ENCODE results near the gene TNFRSF4.
A peak's percentile ranks its signal among the peaks of the same experiment; 100 is the strongest.

TNFRSF4 gene

DNA sequence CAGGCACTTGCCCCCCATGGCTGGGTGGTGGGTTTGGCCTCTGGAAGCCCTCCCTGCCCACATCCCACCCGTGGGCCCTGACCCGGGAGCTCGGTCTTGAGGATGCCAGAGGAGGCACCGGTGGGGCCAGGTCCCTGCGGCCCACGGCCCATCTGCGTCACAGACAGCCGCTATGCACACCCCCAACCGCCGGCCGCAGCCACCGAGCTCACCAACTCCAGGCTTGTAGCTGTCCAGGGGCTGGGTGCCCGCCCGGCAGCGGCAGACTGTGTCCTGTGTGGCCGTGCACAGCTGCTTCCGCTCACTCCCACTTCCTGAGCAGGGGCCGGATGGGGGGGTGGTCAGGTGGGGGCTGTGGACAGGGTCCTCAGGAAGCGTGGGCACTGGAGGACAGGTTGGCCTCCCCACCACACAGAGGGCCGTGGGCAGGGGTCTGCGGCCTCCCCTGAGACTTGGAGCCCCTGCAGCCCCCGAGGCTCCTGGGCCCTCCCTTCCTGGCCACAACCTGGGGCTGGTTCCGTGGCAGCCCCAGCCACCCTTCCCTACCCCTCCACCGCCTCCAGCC, 1.1 kb downstream of the TNFRSF4 start:
- H3K9me3 ChIP-seq (ENCODE audit: control insufficient read depth, insufficient read depth, low read length): no peaks in the 10 kb centered on the region
- no peak overlapping the region for H3K4me3 ChIP-seq (ENCODE audit: low read depth, low read length)
- H3K9ac ChIP-seq (ENCODE audit: low read depth, low read length): no peak overlapping the region
- peaks cover 13% of the 10 kb centered on the region for H3K36me3 ChIP-seq (ENCODE audit: control insufficient read depth, insufficient read depth, low read length)
- H3K27me3 ChIP-seq (ENCODE audit: control insufficient read depth, insufficient read depth, low read length): no peaks in the 10 kb centered on the region
- H3K27ac ChIP-seq (ENCODE audit: low read depth, low read length): no peak overlapping the region
- H3K4me1 ChIP-seq (ENCODE audit: control insufficient read depth, insufficient read depth, low read length): no peaks in the 10 kb centered on the region

DNA sequence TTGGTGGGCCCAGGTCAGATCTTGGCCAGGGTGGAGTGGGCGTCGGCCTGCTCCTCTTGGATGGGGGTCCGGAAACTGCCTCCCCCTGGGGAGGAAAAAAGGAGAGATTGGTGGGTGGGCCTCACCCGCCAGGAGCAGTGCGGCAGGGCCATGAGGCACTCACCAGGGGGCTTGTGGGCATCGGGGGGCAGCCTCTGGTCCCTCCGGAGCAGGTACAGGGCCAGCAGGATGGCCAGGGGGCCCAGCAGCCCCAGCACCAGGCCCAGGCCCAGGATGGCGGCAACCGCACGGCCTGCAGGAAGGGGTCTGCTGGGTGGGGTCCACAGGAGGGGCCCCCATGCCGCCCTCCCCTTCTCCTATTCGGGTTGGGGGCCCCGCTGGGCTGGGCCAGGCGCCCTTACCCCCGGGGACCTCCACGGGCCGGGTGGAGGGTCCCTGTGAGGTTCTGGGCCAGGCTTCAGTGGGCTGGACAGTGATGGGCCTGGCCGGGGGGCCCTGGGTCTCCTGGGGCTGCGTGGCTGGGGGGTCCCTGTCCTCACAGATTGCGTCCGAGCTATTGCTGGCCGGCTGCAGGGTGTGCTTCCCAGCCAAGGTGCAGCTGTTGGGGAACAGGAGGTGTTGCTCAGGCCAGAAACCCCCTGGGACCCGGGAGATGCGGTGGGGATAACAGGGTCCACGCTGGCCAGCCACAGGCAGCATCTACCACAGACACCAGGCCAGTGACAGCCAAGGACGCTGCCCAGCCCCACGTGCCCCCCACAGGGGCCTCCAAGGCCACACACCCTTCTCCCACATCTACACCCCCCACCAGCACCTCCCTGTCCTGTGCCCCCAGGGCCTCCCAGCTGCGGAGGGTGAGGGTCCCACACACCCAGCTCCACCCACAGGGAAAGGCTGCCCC, 2.2 kb downstream of the TNFRSF4 start:
- no peak overlapping the region for H3K27ac ChIP-seq (ENCODE audit: low read depth, low read length)
- H3K36me3 ChIP-seq (ENCODE audit: control insufficient read depth, insufficient read depth, low read length): 0 out of 2 replicates have a peak, but pooled peaks cover 3% of the 10 kb centered on the region

DNA sequence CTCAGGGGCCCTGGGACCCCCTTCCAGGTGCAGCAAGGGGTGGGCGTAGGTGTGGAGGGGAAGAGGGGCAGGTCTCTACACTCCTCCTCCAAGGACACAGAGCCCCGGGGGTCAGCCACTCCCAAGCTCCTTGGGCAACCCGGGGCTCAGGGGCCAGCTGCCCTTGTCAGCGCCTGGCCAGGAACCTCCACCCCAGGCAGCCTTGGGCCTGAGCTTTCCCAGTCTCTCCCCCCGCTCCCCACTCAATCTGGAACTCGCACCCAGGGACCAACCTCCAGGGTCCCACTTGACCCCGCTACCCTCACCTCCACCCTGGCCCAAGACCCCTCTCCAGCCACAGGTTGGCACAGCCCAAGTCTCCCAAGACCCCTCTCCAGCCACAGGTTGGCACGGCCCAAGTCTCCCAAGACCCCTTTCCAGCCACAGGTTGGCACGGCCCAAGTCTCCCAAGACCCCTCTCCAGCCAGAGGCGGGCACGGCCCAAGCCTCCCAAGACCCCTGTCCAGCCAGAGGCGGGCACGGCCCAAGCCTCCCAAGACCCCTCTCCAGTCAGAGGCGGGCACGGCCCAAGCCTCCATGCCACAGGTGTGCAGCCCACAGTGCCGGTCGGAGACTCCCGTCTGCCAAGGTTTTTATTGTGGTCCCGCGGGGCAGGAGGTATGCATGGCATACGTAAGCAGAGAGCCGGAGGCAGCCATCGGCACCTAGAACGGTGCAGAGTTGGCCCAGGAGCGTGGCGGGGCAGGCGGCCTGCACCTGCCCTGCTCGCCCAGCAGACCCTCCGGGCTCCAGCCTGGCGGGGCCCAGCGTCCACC, 3.0 kb downstream of the TNFRSF4 start:
- Histone ChIP-seq H3K4me3 (ENCODE audit: low read depth, low read length) (no peak overlapping the region), H3K9ac (ENCODE audit: low read depth, low read length) (no peak overlapping the region), H3K27ac (ENCODE audit: low read depth, low read length) (no peak overlapping the region), H3K9me3 (ENCODE audit: control insufficient read depth, insufficient read depth, low read length) (no peaks in the 10 kb centered on the region), H3K4me1 (ENCODE audit: control insufficient read depth, insufficient read depth, low read length) (peaks cover 2% of the 10 kb centered on the region; the same call in 1 of the 2 replicates), H3K36me3 (ENCODE audit: control insufficient read depth, insufficient read depth, low read length) (no peaks in the 10 kb centered on the region), H3K27me3 (ENCODE audit: control insufficient read depth, insufficient read depth, low read length) (peaks cover 14% of the 10 kb centered on the region)

More for the DNA sequence above, 2.2 kb downstream of the TNFRSF4 start:
- Histone ChIP-seq H3K4me1 (ENCODE audit: control insufficient read depth, insufficient read depth, low read length) (no peaks in the 10 kb centered on the region), H3K27me3 (ENCODE audit: control insufficient read depth, insufficient read depth, low read length) (peaks cover 5% of the 10 kb centered on the region), H3K9ac (ENCODE audit: low read depth, low read length) (no peak overlapping the region), H3K4me3 (ENCODE audit: low read depth, low read length) (no peak overlapping the region), H3K9me3 (ENCODE audit: control insufficient read depth, insufficient read depth, low read length) (no peaks in the 10 kb centered on the region)

DNA sequence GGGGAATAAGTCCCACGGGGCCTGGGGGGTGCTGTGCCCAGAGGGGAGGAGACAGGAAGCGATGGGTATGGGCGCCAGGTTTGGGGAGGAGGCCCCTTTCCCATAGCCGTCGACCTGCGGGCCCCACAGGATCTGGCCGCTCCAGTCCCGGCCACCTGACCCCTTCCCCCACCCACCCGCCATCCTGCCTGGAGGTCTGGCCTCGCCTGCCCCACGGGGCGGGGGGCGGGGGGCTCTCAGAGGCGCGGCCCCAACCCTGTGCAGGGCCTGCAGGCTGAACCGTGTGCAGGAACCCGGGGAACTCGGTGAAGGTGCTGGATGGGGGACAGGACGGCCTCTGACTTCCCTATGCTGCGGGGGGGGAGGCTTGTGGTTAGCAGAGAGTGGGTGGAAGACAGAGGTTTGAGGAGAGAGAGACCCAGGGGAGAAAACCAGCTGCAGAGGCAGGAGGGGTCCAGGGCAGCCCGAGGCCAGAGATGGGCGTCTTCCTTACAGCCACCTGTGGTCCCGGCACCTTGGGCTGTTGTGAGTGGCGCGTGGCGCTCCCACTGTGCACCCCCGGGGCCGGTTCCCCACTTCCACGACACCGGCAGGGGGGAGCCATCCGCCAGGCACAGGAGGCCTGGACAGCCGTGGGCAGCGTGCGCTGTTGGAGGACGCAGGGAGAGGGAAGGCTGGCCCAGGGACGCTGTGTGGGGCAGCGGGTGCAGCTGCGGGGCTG, 5.1 kb downstream of the TNFRSF4 start:
- no peak overlapping the region for H3K27ac ChIP-seq (ENCODE audit: low read depth, low read length)
- no peak overlapping the region for H3K4me3 ChIP-seq (ENCODE audit: low read depth, low read length)
- H3K9ac ChIP-seq (ENCODE audit: low read depth, low read length): no peak overlapping the region

DNA sequence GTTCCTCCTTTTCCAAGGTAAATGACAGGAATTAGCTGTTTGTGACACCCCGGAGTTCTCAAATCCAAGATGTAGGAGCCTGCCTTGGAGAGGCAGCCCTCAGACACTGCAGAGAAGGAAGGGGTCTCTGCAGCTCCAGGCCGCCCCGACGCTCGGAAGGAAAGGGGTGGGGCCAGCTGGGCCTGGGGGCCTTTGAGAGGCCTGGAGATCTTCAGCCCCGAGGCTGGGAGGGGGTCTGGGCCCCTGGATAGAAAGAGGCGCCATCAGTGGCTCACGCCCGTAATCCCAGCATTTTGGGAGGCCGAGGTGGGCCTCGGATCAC, 6.4 kb downstream of the TNFRSF4 start:
- Histone ChIP-seq H3K27ac (ENCODE audit: low read depth, low read length) (no peak overlapping the region), H3K4me3 (ENCODE audit: low read depth, low read length) (no peak overlapping the region), H3K9ac (ENCODE audit: low read depth, low read length) (no peak overlapping the region)

More for the DNA sequence above, 5.1 kb downstream of the TNFRSF4 start:
- H3K4me1 ChIP-seq (ENCODE audit: control insufficient read depth, insufficient read depth, low read length): peaks cover 4% of the 10 kb centered on the region; the same call in 1 of the 2 replicates
- peaks cover 21% of the 10 kb centered on the region for H3K27me3 ChIP-seq (ENCODE audit: control insufficient read depth, insufficient read depth, low read length)
- no peaks in the 10 kb centered on the region for H3K36me3 ChIP-seq (ENCODE audit: control insufficient read depth, insufficient read depth, low read length)
- no peaks in the 10 kb centered on the region for H3K9me3 ChIP-seq (ENCODE audit: control insufficient read depth, insufficient read depth, low read length)

DNA sequence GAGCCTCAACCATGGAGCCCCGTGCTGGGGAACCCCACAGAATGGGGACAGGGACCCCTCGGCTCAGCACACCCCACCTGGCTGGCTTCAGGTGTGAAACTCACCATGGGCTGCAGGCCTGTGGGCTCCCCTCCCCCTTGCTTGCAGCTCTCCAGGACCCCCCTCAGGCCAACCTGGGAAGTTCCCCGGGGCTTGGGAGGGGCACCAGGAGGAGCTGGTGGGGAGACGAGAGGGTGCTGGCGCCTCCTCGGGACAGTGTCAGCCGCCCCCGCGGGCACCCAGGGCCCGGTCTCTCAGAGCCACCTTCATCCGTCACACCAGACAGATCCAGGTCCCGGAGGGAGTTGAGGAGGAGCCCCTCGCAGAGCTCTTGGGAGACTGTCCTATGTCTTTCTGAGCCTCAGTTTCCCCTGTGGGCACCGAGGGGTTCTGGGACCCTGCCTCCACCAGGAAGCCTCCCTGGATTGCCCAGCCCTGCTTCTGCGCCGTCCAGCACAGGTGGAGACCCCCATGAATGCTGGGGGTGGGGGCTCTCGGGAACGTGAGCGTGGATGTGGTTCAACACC, 6.9 kb downstream of the TNFRSF4 start:
- Histone ChIP-seq H3K9me3 (ENCODE audit: control insufficient read depth, insufficient read depth, low read length) (no peaks in the 10 kb centered on the region), H3K4me1 (ENCODE audit: control insufficient read depth, insufficient read depth, low read length) (peaks cover 4% of the 10 kb centered on the region; the same call in 1 of the 2 replicates), H3K36me3 (ENCODE audit: control insufficient read depth, insufficient read depth, low read length) (no peaks in the 10 kb centered on the region), H3K4me3 (ENCODE audit: low read depth, low read length) (no peak overlapping the region; the same call in 1 of the 2 replicates), H3K27ac (ENCODE audit: low read depth, low read length) (no peak overlapping the region), H3K9ac (ENCODE audit: low read depth, low read length) (no peak overlapping the region), H3K27me3 (ENCODE audit: control insufficient read depth, insufficient read depth, low read length) (peaks cover 21% of the 10 kb centered on the region)

More for the DNA sequence above, 6.4 kb downstream of the TNFRSF4 start:
- H3K4me1 ChIP-seq (ENCODE audit: control insufficient read depth, insufficient read depth, low read length): peaks cover 4% of the 10 kb centered on the region; the same call in 1 of the 2 replicates
- H3K27me3 ChIP-seq (ENCODE audit: control insufficient read depth, insufficient read depth, low read length): peaks cover 21% of the 10 kb centered on the region
- no peaks in the 10 kb centered on the region for H3K9me3 ChIP-seq (ENCODE audit: control insufficient read depth, insufficient read depth, low read length)
- H3K36me3 ChIP-seq (ENCODE audit: control insufficient read depth, insufficient read depth, low read length): no peaks in the 10 kb centered on the region

DNA sequence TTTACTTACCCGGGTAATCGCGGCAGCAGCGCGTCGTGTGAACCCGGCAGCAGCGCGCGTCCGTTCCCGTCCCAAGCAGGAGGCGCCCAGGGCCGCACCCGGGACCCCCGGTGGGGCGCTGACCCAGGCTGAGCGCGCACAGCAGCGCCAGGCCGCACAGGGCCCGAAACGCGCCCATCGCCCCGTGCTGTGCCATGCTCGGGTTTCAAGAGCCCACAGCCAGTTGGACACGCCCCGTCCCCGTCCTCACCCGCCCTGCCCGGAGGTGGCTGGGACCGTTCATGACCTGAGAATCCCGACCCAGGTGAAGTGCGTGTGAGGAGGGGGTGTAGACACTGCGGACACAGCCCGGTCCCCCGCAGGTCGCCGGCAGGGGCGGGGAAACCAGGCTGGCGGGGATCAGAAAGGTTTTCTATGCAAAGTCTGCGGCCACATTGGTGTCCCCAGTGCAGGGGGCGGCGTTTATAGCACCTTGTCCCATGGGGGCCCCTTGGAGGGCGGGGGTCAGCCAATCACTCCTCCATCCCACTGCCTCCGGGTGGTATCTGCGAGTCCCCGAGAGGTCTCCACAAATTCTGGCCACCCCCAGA, 7.5 kb downstream of the TNFRSF4 start, which contains the start of gene TNFRSF18:
Gene TNFRSF18 (minus strand): TSS at position 217 of the 590 bp plus-strand sequence. CDS start 21 bp downstream, at position 196.
- Histone ChIP-seq H3K4me1 (ENCODE audit: control insufficient read depth, insufficient read depth, low read length) (peaks cover 4% of the 10 kb centered on the region; the same call in 1 of the 2 replicates), H3K27me3 (ENCODE audit: control insufficient read depth, insufficient read depth, low read length) (peaks cover 21% of the 10 kb centered on the region), H3K27ac (ENCODE audit: low read depth, low read length) (no peak within 1 kb of the TSS), H3K36me3 (ENCODE audit: control insufficient read depth, insufficient read depth, low read length) (no peaks in the 10 kb centered on the region), H3K9ac (ENCODE audit: low read depth, low read length) (no peak within 1 kb of the TSS), H3K9me3 (ENCODE audit: control insufficient read depth, insufficient read depth, low read length) (no peaks in the 10 kb centered on the region), H3K4me3 (ENCODE audit: low read depth, low read length) (peak within 1 kb of the TSS; percentile 53)

DNA sequence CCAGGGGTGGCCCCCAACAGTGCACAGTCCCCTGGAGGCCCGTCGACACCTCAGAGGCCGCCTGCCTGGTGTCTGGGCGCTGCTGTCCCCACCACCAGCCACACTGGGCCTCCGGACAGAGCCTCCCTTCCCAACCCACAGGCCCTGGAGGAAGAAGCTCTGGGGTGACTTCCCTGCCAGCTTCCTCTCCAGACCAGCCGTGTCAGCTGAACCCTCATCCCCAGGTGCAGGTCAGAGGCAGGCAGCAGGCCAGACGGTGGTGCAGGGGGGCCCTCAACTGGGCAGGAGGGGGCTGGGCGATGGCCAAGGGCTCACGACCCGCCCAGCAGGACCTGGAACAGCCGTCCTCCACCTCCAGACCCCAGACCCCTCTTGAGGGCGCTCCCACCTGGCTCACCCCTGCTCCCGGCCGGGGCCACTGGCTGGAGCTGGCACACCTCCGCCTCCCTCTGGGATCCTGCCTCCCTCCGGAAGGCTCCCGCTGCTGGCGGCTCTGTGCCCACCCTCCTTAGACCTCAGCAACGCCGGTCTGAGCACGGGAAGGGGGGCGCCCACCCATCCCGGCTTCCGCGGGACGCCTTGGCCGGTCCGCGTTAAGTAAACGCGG, 8.1 kb downstream of the TNFRSF4 start:
- Histone ChIP-seq H3K4me1 (ENCODE audit: control insufficient read depth, insufficient read depth, low read length) (peaks cover 4% of the 10 kb centered on the region; the same call in 1 of the 2 replicates), H3K27me3 (ENCODE audit: control insufficient read depth, insufficient read depth, low read length) (peaks cover 21% of the 10 kb centered on the region), H3K4me3 (ENCODE audit: low read depth, low read length) (peak overlapping the region; percentile 53), H3K9ac (ENCODE audit: low read depth, low read length) (no peak overlapping the region), H3K9me3 (ENCODE audit: control insufficient read depth, insufficient read depth, low read length) (no peaks in the 10 kb centered on the region), H3K27ac (ENCODE audit: low read depth, low read length) (no peak overlapping the region), H3K36me3 (ENCODE audit: control insufficient read depth, insufficient read depth, low read length) (no peaks in the 10 kb centered on the region)

DNA sequence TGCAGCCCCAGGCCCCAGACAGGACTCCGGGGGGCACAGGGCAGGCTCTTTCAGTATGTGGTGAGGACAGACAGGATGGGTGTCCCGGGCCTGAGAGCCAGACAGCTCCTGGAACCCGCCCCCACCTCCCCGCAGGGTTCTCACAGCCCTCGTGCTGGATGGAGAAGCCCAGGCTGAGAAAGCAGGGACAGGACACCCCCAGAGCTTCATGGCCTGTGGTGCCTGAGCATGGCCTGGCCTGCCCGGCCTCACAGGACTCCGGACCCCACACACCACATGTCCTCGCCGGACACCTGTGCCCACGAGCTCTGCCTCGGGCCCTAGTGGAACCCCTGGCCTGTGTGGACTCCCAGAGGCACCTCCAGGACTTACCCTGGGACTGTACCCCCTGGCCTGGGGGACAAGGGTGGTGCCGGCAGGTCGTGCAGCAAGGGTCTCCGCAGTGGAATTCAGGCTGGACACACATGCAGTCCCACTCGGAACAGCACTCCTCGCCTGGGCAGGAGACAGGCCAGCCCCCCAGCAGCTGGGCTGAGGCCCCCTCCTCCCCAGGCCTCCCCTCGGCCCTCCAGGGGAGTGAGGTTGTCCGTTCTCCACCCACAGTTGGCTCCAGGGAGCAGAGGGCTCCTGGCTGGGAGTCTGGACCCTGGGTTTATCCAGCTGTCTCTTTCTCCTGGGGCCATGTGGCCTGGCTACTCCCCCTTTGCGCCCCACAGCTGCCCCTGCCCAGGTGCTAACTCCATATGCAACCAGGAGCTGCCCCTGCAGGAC, 8.8 kb downstream of the TNFRSF4 start:
- Histone ChIP-seq H3K36me3 (ENCODE audit: control insufficient read depth, insufficient read depth, low read length) (no peaks in the 10 kb centered on the region), H3K27me3 (ENCODE audit: control insufficient read depth, insufficient read depth, low read length) (peaks cover 23% of the 10 kb centered on the region), H3K9me3 (ENCODE audit: control insufficient read depth, insufficient read depth, low read length) (no peaks in the 10 kb centered on the region), H3K27ac (ENCODE audit: low read depth, low read length) (no peak overlapping the region), H3K4me1 (ENCODE audit: control insufficient read depth, insufficient read depth, low read length) (peaks cover 4% of the 10 kb centered on the region; the same call in 1 of the 2 replicates), H3K4me3 (ENCODE audit: low read depth, low read length) (no peak overlapping the region), H3K9ac (ENCODE audit: low read depth, low read length) (no peak overlapping the region)

Measured in HUES48 (cell line).